Fibroblast of mammary gland (primary cell): ENCODE measurements around the gene EFHC2.

Experiments used
- DNase-seq: peaks from one replicate; pipeline ENCODE4 v3.0.0-alpha.2; 2010; ENCODE audit warnings: low read depth
- H3K4me3 ChIP-seq: 2 replicates; pipeline ENCODE4 v1.5.1; 2011; ENCODE audit warnings: low read depth, mild to moderate bottlenecking, low read length, moderate library complexity; ENCODE audit not compliant: control insufficient read depth
- CTCF ChIP-seq: conservative IDR thresholded peaks from 2 replicates; pipeline ENCODE4 v1.5.1; 2011; ENCODE audit warnings: low read depth, low read length, inconsistent platforms; ENCODE audit not compliant: control insufficient read depth, insufficient read depth

Gene EFHC2

GRCh38 chrX:44152852-44153251 is 190.6 kb downstream of the EFHC2 start:
- peak; percentile 45 for DNase-seq
- no peak for TF ChIP-seq CTCF

GRCh38 chrX:44147130-44147529 is 196.3 kb downstream of the EFHC2 start:
- no peak for DNase-seq
- TF ChIP-seq CTCF = no peak
- no peak overlapping the region for H3K4me3 ChIP-seq

More at GRCh38 chrX:44152852-44153251, 190.6 kb downstream of the EFHC2 start:
- H3K4me3 ChIP-seq = no peak overlapping the region

GRCh38 chrX:44144177-44144945 is 199.1 kb downstream of the EFHC2 start:
- no peak for DNase-seq
- no peak for TF ChIP-seq CTCF
- no peak overlapping the region for H3K4me3 ChIP-seq

GRCh38 chrX:44143061-44143602 is 200.3 kb downstream of the EFHC2 start:
- no peak for TF ChIP-seq CTCF
- H3K4me3 ChIP-seq = no peak overlapping the region
- peak; percentile 25 for DNase-seq

GRCh38 chrX:44130189-44130588 is 213.3 kb downstream of the EFHC2 start:
- no peak for TF ChIP-seq CTCF
- H3K4me3 ChIP-seq = no peak overlapping the region
- DNase-seq = no peak

GRCh38 chrX:44113337-44113736 is 230.1 kb downstream of the EFHC2 start:
- TF ChIP-seq CTCF = no peak

More at GRCh38 chrX:44113337-44113736, 230.1 kb downstream of the EFHC2 start:
- no peak overlapping the region for H3K4me3 ChIP-seq
- DNase-seq = no peak
